Stromal cell of bone marrow (primary cell): ENCODE measurements around the gene TRAPPC2L.
"Not testable (repeated sequence)": the region's sequence is repeated elsewhere in the genome, so short reads cannot be mapped to it uniquely, and the experiment has no call there.

ENCODE experiments used
- DNase-seq: peaks from one replicate; pipeline ENCODE4 v3.0.0-alpha.2; 2012; ENCODE audit warnings: low read depth

TRAPPC2L gene

GRCh38 chr16:88893127-88893968 is 36.4 kb downstream of the TRAPPC2L start:
- DNase-seq, result no peak

DNA sequence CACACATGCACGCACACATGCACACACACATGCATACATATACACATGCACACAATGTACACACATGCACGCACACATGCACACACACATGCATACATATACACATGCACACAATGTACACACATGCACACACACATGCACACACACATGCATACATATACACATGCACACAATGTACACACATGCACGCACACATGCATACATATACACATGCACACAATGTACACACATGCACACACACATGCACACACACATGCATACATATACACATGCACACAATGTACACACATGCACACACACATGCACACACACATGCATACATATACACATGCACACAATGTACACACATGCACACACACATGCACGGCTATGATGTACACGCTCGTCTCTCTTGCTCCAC is 37.3 kb downstream of the TRAPPC2L start:
- DNase-seq, result not testable (repeated sequence)

- no peak for DNase-seq
Observed at GRCh38 chr16:88894681-88895300, 37.9 kb downstream of the TRAPPC2L start.

DNA sequence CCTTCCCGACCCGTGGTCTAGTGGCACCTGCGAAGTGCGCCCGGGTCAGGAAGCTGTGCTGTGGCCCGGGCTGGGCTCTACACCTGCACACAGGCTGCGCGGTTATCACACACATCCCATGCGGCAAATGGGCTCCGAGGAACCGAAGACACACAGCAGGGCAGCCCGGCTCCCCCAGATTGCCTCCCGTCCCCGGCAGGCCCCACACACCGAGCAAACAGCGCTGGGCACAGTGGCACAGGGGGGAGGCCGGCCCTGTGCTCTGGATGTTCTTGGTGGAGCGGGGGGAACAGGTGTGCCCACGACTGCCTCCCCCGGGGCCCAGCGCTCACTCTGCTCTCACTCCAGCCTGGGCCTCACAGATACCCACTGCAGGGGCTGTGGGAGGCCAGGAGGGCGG is 38.4 kb downstream of the TRAPPC2L start:
- DNase-seq, result no peak

DNA sequence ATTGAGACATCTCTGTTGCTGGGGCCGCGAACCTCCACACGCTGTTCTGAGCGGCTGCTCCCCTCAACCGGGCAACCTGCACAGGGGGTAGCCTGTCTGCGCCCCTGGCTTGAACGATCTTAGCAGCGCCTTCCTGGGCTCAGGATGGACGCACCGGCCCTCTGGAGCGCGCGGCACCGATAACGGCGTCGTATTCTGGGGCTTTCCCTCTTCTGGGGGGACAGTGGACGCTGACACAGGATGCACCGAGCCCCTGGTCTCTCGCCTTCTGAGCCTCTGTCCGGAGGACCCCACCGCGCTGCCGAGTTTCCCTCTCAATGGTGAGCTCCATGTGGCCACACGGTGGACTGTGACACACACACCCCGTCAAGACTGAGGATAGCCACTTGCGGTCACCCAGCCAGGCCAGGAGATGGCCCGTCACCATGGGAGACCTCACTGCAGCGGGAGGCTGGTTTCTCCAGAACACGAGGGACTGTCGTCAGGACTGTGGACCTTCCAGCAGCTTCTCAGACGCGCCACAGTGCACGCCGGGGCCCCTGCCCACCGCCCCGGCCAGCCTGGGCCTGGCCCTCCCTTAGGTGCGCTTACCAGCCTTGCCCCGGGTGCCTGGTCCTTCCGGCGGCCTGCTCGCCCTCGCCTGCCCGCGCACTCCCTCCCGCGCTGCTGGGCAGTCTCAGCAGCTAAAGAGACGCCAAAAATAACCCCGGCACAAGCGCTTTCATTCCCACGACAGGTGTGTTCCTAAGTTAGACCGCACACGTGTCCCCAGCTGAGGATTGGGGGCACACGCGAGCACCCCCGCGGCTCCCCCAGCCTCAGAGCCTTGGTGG is 39.5 kb downstream of the TRAPPC2L start:
- DNase-seq, result no peak

DNA sequence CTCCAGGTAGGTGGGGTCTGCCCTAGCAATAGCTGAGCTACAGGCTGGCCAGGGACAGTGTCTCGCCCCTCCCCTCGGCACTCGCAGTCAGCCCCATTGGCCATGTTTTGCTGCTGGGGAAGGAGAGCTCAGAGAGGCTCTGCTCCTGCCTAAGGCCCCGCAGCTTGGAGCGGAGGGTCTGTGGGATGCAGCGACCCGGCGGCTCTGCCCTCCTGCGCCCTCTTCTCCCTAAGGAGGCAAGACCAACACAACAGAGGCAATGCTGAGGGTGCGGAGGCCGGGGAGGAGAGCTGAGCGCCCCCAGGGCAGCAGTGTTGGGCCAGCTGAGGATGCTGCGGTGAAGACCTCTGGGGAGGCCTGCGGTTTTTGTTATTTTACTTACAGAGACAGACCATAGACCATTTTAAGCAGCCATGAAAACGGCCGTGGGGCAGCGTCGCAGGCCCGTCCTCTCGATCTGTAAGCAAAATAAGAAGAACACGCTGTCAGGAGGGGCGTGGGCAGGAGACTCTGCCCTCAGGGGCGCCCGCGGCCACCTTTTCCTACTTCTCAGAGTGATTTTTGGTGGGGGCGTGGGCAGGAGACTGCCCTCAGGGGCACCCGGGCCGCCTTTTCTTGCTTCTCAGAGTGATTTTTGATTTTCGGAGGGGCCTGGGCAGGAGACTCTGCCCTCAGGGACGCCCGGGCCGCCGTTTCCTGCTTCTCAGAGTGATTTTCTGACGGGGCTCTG is 40.9 kb downstream of the TRAPPC2L start:
- no peak for DNase-seq

GRCh38 chr16:88899901-88900661 is 43.2 kb downstream of the TRAPPC2L start:
- no peak for DNase-seq

DNA sequence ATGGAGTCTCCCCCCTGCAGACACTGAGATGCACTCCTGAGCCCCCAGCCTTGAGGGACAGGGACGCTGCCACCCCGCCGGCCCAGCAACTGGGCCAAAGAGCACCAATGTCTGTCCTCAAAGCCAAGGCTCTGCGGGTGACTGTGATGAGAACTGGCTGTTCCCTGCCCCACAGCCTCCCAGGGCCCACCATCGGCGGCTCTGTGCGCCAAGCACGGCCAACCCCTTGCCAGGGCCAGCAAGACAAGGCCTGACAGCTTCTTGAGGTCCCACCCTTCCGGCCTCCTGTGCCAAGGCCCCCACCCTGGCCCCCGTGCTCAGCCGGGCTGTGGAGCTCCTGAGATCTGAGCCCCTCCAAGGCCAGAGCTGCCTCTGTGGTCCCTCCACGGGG is 43.7 kb downstream of the TRAPPC2L start:
- no peak for DNase-seq

- DNase-seq, result no peak
Observed at GRCh38 chr16:88901718-88902337, 44.9 kb downstream of the TRAPPC2L start.

- DNase-seq, result no peak
Observed at GRCh38 chr16:88902744-88903143, 45.8 kb downstream of the TRAPPC2L start.

GRCh38 chr16:88903267-88903666 is 46.3 kb downstream of the TRAPPC2L start:
- DNase-seq, result no peak

GRCh38 chr16:88904676-88905365 is 47.9 kb downstream of the TRAPPC2L start:
- no peak for DNase-seq

GRCh38 chr16:88905563-88905962 is 48.6 kb downstream of the TRAPPC2L start:
- no peak for DNase-seq

- no peak for DNase-seq
Observed at GRCh38 chr16:88906020-88906419, 49.1 kb downstream of the TRAPPC2L start.

DNA sequence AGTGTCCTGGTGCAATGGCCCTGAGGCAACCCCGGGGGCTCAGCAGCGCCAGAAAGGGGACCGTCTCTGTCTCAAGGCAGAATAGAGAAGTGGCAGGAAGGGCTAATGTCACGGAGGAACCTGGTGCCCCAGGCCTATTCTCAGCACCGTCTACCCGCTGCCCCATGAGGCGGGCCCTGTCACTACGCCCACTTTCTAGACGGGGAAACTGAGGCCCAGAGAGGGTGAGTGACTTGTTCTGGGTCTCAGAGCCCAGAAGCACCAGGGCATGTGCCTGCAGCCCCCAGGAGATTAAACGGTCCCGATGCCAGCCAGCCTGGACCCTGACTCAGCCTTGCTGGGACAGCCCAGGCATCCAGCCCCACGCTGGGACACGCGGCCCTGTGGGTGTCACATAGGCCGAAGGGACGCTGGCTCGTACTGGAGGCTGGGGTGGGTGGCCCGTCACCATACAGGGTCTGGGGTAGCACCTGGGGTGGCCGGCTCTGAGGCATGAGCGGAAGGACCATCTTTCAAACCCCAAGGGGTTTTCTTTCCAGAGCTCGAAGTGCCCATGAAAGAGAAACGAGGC is 49.7 kb downstream of the TRAPPC2L start:
- DNase-seq, result no peak

DNA sequence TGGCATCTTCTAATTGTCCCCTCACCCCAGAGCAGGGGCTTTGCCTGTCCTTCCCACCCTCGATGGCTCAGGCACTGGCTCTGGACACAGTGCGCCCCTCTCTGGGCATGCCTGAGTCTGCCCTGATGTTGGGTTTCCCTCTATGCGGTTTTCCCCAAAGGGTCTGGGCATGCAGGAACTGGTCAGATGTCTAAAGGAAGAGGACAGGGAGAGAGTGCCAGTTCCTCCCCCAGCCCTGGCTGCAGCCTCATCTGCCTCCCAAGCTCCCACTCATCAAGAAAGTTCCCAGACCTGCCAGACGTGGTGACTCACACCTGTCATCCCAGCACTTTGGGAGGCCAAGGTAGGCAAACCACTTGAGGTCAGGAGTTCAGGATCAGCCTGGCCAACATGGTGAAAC is 50.8 kb downstream of the TRAPPC2L start:
- no peak for DNase-seq

DNA sequence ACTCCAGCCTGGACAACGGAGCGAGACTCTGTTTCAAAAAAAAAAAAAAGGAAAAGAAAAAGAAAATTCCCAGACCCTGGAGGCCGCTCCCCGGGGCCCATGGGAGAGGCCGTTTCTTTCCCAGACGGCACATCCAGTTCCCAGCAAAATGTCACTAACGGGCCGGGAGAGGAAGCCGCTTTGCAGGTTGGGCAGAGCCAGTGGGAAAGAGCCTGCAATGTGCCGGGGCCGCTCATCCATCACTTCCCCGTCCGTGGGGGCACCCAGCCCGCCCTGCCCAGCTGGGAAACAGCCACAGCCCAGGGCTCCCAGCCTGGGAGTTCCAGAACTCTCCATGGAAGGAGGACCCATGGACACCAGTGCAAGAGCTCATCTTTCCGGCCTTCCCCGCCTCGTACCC is 51.4 kb downstream of the TRAPPC2L start:
- no peak for DNase-seq

GRCh38 chr16:88909431-88910210 is 52.7 kb downstream of the TRAPPC2L start:
- no peak for DNase-seq
